Trophoblast cell (in vitro differentiated cells and primary cell): ENCODE data around the gene PPM1J.

ENCODE experiments used
- DNase-seq, 2 donors: peaks; one replicate each; pipeline ENCODE4 v3.0.0-alpha.2; 2016
- H2AFZ ChIP-seq: 2 replicates; pipeline ENCODE4 v1.6.1; 2013; ENCODE audit warnings: low read length, moderate library complexity, mild to moderate bottlenecking; ENCODE audit not compliant: insufficient read depth, poor library complexity
- H2AK5ac ChIP-seq: 2 replicates; pipeline ENCODE4 v1.6.1; 2013; ENCODE audit warnings: mild to moderate bottlenecking, low read length
- H2BK120ac ChIP-seq: 2 replicates; pipeline ENCODE4 v1.6.1; 2013; ENCODE audit warnings: low read length, mild to moderate bottlenecking, moderate library complexity; ENCODE audit not compliant: insufficient read depth, poor library complexity
- H2BK12ac ChIP-seq: 2 replicates; pipeline ENCODE4 v1.6.1; 2013; ENCODE audit warnings: mild to moderate bottlenecking, low read length, moderate library complexity
- H2BK5ac ChIP-seq: 2 replicates; pipeline ENCODE4 v1.6.1; 2013; ENCODE audit warnings: low read length, low read depth, moderate library complexity, mild to moderate bottlenecking; ENCODE audit not compliant: poor library complexity
- H3K14ac ChIP-seq: 2 replicates; pipeline ENCODE4 v1.6.1; 2013; ENCODE audit warnings: mild to moderate bottlenecking, low read length
- H3K18ac ChIP-seq: 2 replicates; pipeline ENCODE4 v1.6.1; 2013; ENCODE audit warnings: mild to moderate bottlenecking, low read length
- H3K23ac ChIP-seq: 2 replicates; pipeline ENCODE4 v1.6.1; 2013; ENCODE audit warnings: low read length
- H3K27ac ChIP-seq: 2 replicates; pipeline ENCODE4 v1.5.1; 2013; ENCODE audit warnings: low read depth, mild to moderate bottlenecking, inconsistent platforms, low read length, moderate library complexity
- H3K27me3 ChIP-seq: 2 replicates; pipeline ENCODE4 v1.6.1; 2013; ENCODE audit warnings: inconsistent platforms, mild to moderate bottlenecking, low read length, moderate library complexity; ENCODE audit not compliant: insufficient read depth
- H3K36me3 ChIP-seq, 2 experiments: 1 replicate in 1 of 2; 2 replicates in 1 of 2; pipeline ENCODE4 v1.6.1; 2013; ENCODE audit warnings: low read length in 2 of 2, mild to moderate bottlenecking in 2 of 2, moderate library complexity in 1 of 2; ENCODE audit not compliant: insufficient read depth in 2 of 2, control insufficient read depth in 1 of 2
- H3K4ac ChIP-seq: 2 replicates; pipeline ENCODE4 v1.6.1; 2013; ENCODE audit warnings: low read depth, mild to moderate bottlenecking, low read length, moderate library complexity
- H3K4me1 ChIP-seq, 2 experiments: 1 replicate in 1 of 2; 2 replicates in 1 of 2; pipeline ENCODE4 v1.6.1; 2013; ENCODE audit warnings: low read length in 2 of 2, mild to moderate bottlenecking in 2 of 2, moderate library complexity in 1 of 2; ENCODE audit not compliant: insufficient read depth in 2 of 2, control insufficient read depth in 1 of 2
- H3K4me2 ChIP-seq: 2 replicates; pipeline ENCODE4 v1.6.1; 2013; ENCODE audit warnings: inconsistent platforms, mild to moderate bottlenecking, low read length, moderate library complexity
- H3K4me3 ChIP-seq: 2 replicates; pipeline ENCODE4 v1.5.1; 2013; ENCODE audit warnings: mild to moderate bottlenecking, low read depth, low read length, inconsistent platforms
- H3K79me1 ChIP-seq: one replicate; pipeline ENCODE4 v1.6.1; 2013; ENCODE audit warnings: low read length
- H3K79me2 ChIP-seq: 2 replicates; pipeline ENCODE4 v1.6.1; 2013; ENCODE audit warnings: low read length, mild to moderate bottlenecking; ENCODE audit not compliant: control insufficient read depth, insufficient read depth, poor library complexity
- H3K9ac ChIP-seq: 2 replicates; pipeline ENCODE4 v1.6.1; 2013; ENCODE audit warnings: mild to moderate bottlenecking, low read length
- H3K9me3 ChIP-seq: 2 replicates; pipeline ENCODE4 v1.6.1; 2013; ENCODE audit warnings: low read depth, mild to moderate bottlenecking, control low read depth, inconsistent platforms, low read length; ENCODE audit not compliant: insufficient read depth
- H4K12ac ChIP-seq: 2 replicates; pipeline ENCODE4 v1.6.1; 2013; ENCODE audit warnings: low read depth, mild to moderate bottlenecking, low read length, moderate library complexity
- H4K8ac ChIP-seq: 2 replicates; pipeline ENCODE4 v1.6.1; 2013; ENCODE audit warnings: low read depth, mild to moderate bottlenecking, low read length, moderate library complexity
- H4K91ac ChIP-seq: one replicate; pipeline ENCODE4 v1.6.1; 2013; ENCODE audit warnings: low read depth, mild to moderate bottlenecking, low read length, moderate library complexity
- WGBS: extraction: QIAGEN DNeasy Blood & Tissue Kit; methylation state at CpG from one replicate; pipeline ENCODE4 v1.1.7; 2013; ENCODE audit warnings: missing lambda C conversion rate; ENCODE audit not compliant: insufficient read length, insufficient coverage; ENCODE audit errors: extremely low coverage; 5-methylcytosine and 5-hydroxymethylcytosine counted together

The PPM1J gene

GRCh38 chr1:112720800-112721199, 5.7 kb upstream of the PPM1J start:
- Histone ChIP-seq H2AK5ac (no peak overlapping the region), H3K27me3 (no peaks in the 10 kb centered on the region), H4K12ac (no peak overlapping the region), H3K79me2 (no peaks in the 10 kb centered on the region), H2BK12ac (no peak overlapping the region), H3K9ac (no peak overlapping the region), H3K18ac (no peak overlapping the region), H3K4me1 (peaks cover 9 to 11% of the 10 kb centered on the region in 2 experiments), H3K79me1 (no peaks in the 10 kb centered on the region), H3K27ac (no peak overlapping the region), H4K91ac (no peak overlapping the region), H3K36me3 (no peaks in the 10 kb centered on the region), H3K4ac (no peak overlapping the region), H3K4me3 (no peak overlapping the region), H2BK120ac (no peak overlapping the region), H3K23ac (no peak overlapping the region), H4K8ac (no peak overlapping the region), H2AFZ (no peak overlapping the region), H3K4me2 (no peak overlapping the region), H3K9me3 (no peaks in the 10 kb centered on the region), H2BK5ac (no peak overlapping the region), H3K14ac (no peak overlapping the region)
- DNase-seq: no peak
- WGBS: no CpG with 5 or more reads among the region's 3 CpGs

GRCh38 chr1:112719706-112720105, 4.6 kb upstream of the PPM1J start:
- Histone ChIP-seq H3K4me2 (no peak overlapping the region), H3K9me3 (no peaks in the 10 kb centered on the region), H2AFZ (no peak overlapping the region), H3K79me2 (no peaks in the 10 kb centered on the region), H3K9ac (no peak overlapping the region), H2AK5ac (no peak overlapping the region), H4K8ac (no peak overlapping the region), H3K4me3 (no peak overlapping the region), H3K14ac (no peak overlapping the region), H3K23ac (no peak overlapping the region), H3K18ac (no peak overlapping the region), H3K27me3 (no peaks in the 10 kb centered on the region), H4K91ac (no peak overlapping the region), H3K4ac (no peak overlapping the region), H4K12ac (no peak overlapping the region), H2BK5ac (no peak overlapping the region), H3K4me1 (peaks cover 11 to 13% of the 10 kb centered on the region in 2 experiments), H2BK12ac (no peak overlapping the region), H3K27ac (no peak overlapping the region), H3K36me3 (no peaks in the 10 kb centered on the region), H2BK120ac (no peak overlapping the region), H3K79me1 (no peaks in the 10 kb centered on the region)
- no CpG with 5 or more reads among the region's 2 CpGs for WGBS
- no peak for DNase-seq

DNA sequence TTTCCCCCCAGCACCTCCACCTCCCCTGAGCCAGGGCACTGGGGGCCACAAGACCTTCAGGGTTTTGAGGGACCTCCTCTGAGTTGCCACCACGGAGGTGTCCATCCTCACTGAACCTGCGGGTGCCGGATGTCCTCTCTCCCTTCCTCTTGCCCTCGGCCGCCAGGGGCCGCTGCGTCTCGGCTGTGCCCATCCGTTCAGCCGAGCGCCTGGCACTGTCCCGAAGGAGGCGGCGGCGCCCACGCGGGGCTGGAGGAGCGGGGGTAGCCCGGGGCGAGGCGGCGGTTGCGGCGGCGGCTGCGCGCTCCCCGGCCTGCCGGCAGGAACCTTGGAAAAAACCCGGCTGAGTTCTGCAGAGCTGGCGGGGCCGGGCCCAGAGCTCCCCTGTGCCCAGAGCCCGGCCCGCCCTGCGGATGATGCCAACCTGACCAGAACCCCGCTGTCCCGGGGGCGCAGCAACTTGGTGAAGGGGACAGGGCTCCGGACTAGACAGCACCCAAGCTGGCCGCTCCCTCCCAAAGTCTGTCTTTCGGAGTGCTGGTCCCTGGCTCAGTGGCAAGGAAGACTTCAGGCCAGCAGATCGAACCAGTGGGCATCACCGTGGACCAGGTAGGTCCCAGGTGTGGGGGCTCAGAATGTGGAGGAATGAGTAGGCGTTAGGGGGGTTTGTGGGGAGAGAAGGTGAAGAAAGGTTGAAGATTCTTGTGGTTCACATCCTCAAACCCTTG, 3.7 kb upstream of the PPM1J start:
- H3K14ac ChIP-seq: no peak overlapping the region
- H3K9ac ChIP-seq: no peak overlapping the region
- H3K4ac ChIP-seq: no peak overlapping the region
- peak overlapping the region; percentile 23 for H2AFZ ChIP-seq
- H3K9me3 ChIP-seq: no peaks in the 10 kb centered on the region
- no peaks in the 10 kb centered on the region for H3K36me3 ChIP-seq
- no peaks in the 10 kb centered on the region for H3K79me2 ChIP-seq
- 100% methylated on average over 1 of the region's 44 CpGs for WGBS
- H2AK5ac ChIP-seq: no peak overlapping the region
- no peaks in the 10 kb centered on the region for H3K27me3 ChIP-seq
- H4K91ac ChIP-seq: no peak overlapping the region
- no peak overlapping the region for H2BK120ac ChIP-seq
- no peak overlapping the region for H2BK5ac ChIP-seq
- H2BK12ac ChIP-seq: no peak overlapping the region
- peak overlapping the region; percentile 15 for H4K8ac ChIP-seq
- H3K79me1 ChIP-seq: no peaks in the 10 kb centered on the region
- H3K4me2 ChIP-seq: peak overlapping the region; percentile 44
- H3K23ac ChIP-seq: no peak overlapping the region
- DNase-seq: peak; percentile 61 to 84
- H4K12ac ChIP-seq: no peak overlapping the region
- no peak overlapping the region for H3K4me3 ChIP-seq
- no peak overlapping the region for H3K18ac ChIP-seq
- peaks cover 19 to 20% of the 10 kb centered on the region in 2 experiments for H3K4me1 ChIP-seq
- H3K27ac ChIP-seq: no peak overlapping the region

DNA sequence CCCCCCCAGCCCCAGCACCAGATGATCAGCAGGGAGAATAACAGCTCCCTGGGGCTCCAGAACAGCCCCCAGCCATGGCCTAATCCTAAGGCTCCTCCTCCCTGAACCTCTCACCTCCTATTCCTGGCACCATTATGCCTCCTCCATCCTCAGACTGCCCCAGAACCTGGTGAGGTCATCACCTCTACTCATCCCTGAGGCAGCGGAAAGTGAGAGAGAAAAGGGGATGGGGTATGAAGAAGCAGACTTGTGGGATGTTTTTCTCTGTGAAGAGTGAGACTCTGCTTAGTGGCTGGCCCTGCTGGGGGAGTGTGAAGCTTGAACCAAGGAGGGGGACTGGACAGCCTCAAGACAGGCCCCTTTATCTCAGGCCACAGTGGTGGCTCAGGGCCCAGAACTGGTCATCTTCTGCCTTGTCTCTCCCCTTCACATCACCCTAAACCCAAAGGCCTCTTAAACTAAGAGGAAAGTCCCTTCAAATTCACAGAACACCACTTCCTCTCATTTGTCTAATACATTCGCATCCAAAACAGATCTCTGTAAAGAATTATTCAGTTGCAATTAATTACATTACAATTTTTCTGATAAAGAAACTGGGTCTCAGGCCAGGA, 2.2 kb upstream of the PPM1J start:
- Histone ChIP-seq H2AK5ac (no peak overlapping the region), H4K12ac (no peak overlapping the region), H3K4me2 (no peak overlapping the region), H3K23ac (no peak overlapping the region), H2AFZ (no peak overlapping the region), H3K14ac (no peak overlapping the region), H3K79me2 (no peaks in the 10 kb centered on the region), H3K9me3 (no peaks in the 10 kb centered on the region), H3K4me3 (no peak overlapping the region), H3K27me3 (no peaks in the 10 kb centered on the region), H3K4ac (no peak overlapping the region), H4K8ac (no peak overlapping the region), H3K9ac (no peak overlapping the region), H4K91ac (no peak overlapping the region), H3K27ac (no peak overlapping the region), H2BK12ac (no peak overlapping the region), H3K4me1 (peaks cover 12 to 18% of the 10 kb centered on the region in 2 experiments), H2BK5ac (no peak overlapping the region), H3K79me1 (no peaks in the 10 kb centered on the region), H3K18ac (no peak overlapping the region), H2BK120ac (no peak overlapping the region), H3K36me3 (no peaks in the 10 kb centered on the region)
- no peak for DNase-seq
- WGBS: no CpG with 5 or more reads among the region's 2 CpGs
